Measurements from ENCODE around the gene ZNF225.

- TF ChIP-seq GATA2 (IDR thresholded peaks at IDR 0.05; ENCODE audit: low read depth, low read length) (no peak), GATA3 (IDR thresholded peaks at IDR 0.05; ENCODE audit: low read depth, low read length) (no peak)
Observed at GRCh38 chr19:44109458-44109857, 3.7 kb upstream of the ZNF225 start.
